ENCODE data around the gene RPA3. TPM values are rescaled to one million over a fixed set of nuclear protein-coding genes. Genes with fewer than 3 reads are reported as not detected.

The RPA3 gene
- total RNA-seq, 1 experiment from 2014 or later, result 87.5 TPM

GRCh38 chr7:7686811-7687508, 31.4 kb downstream of the RPA3 start:
- CTCF ChIA-PET, result no interaction called here
- H3K9me3 ChIP-seq (ENCODE audit: control insufficient read depth in 1 of 2, insufficient read depth in 1 of 2, low read depth in 1 of 2, low read length in 2 of 2), result no peaks in the 10 kb centered on the region
- POLR2A ChIA-PET, result interaction anchor here (1.2 kb wide), 1 partner anchor 9 kb away, joined by 4 read pairs; no protein-coding TSS in a partner anchor
- H4K20me1 ChIP-seq (ENCODE audit: insufficient read depth), result no peaks in the 10 kb centered on the region
- H3K27me3 ChIP-seq (ENCODE audit: insufficient read depth, low read length), result no peaks in the 10 kb centered on the region
- TF ChIP-seq POLR2A (IDR thresholded peaks at IDR 0.05; ENCODE audit: borderline replicate concordance, extremely low read depth, insufficient read depth, insufficient read length), result no peak
- RAD21 ChIA-PET (ENCODE audit: low non-redundant PET in 1 of 2, low total read pairs in 2 of 2, uncharacterized antibody in 2 of 2, unreplicated experiment in 2 of 2), result no interaction called here
- H3K4me3 ChIP-seq (replicated peaks in 1 of 2; ENCODE audit: low read depth in 1 of 2, low read length in 2 of 2), result no peak overlapping the region
- H3K79me2 ChIP-seq (ENCODE audit: insufficient read depth, low read length), result no peaks in the 10 kb centered on the region
- no peaks in the 10 kb centered on the region for H3K9me2 ChIP-seq (ENCODE audit: insufficient read depth)
- no peak overlapping the region for H3K27ac ChIP-seq (ENCODE audit: low read depth, low read length)
- no peak for DNase-seq (ENCODE audit: low read depth, low spot score)
- no TSS peak for BruUV-seq (replicated peaks)
- no peak overlapping the region for H3K4me2 ChIP-seq (ENCODE audit: low read length)
- no peaks in the 10 kb centered on the region for H3K36me3 ChIP-seq (ENCODE audit: control insufficient read depth in 1 of 2, insufficient read depth in 2 of 2, low read length in 2 of 2)
- intact Hi-C loops (cut with micrococcal nuclease), result loop anchor here (10.0 kb wide), 1 partner anchor 348 kb away; no protein-coding TSS in a partner anchor
- H3K4me1 ChIP-seq (ENCODE audit: control insufficient read depth in 1 of 2, insufficient read depth in 2 of 2, low read length in 2 of 2), result no peaks in the 10 kb centered on the region
- no peak for ATAC-seq
- no peak overlapping the region for H2AFZ ChIP-seq (ENCODE audit: low read depth, low read length, poor library complexity, severe bottlenecking)
- no peak overlapping the region for H3K9ac ChIP-seq (ENCODE audit: low read length)

- Histone ChIP-seq H3K4me1 (ENCODE audit: control insufficient read depth in 1 of 2, insufficient read depth in 2 of 2, low read length in 2 of 2) (0 out of 4 replicates have a peak, but pooled peaks cover 0 to 4% of the 10 kb centered on the region in 2 experiments), H3K79me2 (ENCODE audit: insufficient read depth, low read length) (no peaks in the 10 kb centered on the region), H3K4me2 (ENCODE audit: low read length) (no peak overlapping the region), H3K27ac (ENCODE audit: low read depth, low read length) (no peak overlapping the region), H3K4me3 (replicated peaks in 1 of 2; ENCODE audit: low read depth in 1 of 2, low read length in 2 of 2) (no peak overlapping the region), H3K36me3 (ENCODE audit: control insufficient read depth in 1 of 2, insufficient read depth in 2 of 2, low read length in 2 of 2) (no peaks in the 10 kb centered on the region), H3K27me3 (ENCODE audit: insufficient read depth, low read length) (no peaks in the 10 kb centered on the region), H3K9ac (ENCODE audit: low read length) (no peak overlapping the region), H4K20me1 (ENCODE audit: insufficient read depth) (no peaks in the 10 kb centered on the region), H3K9me3 (ENCODE audit: control insufficient read depth in 1 of 2, insufficient read depth in 1 of 2, low read depth in 1 of 2, low read length in 2 of 2) (no peaks in the 10 kb centered on the region), H2AFZ (ENCODE audit: low read depth, low read length, poor library complexity, severe bottlenecking) (no peak overlapping the region), H3K9me2 (ENCODE audit: insufficient read depth) (no peaks in the 10 kb centered on the region)
- RAD21 ChIA-PET (ENCODE audit: low non-redundant PET in 1 of 2, low total read pairs in 2 of 2, uncharacterized antibody in 2 of 2, unreplicated experiment in 2 of 2), result no interaction called here
- intact Hi-C loops (cut with micrococcal nuclease), result loop anchor here (5.0 to 10.0 kb wide), 4 partner anchors 352 to 614 kb away; no protein-coding TSS in a partner anchor
- ATAC-seq (no peak), DNase-seq (ENCODE audit: low read depth, low spot score) (no peak)
- POLR2A ChIA-PET, result no interaction called here
- no TSS peak for BruUV-seq (replicated peaks)
- CTCF ChIA-PET, result interaction anchor here (2.1 kb wide), 1 partner anchor 507 kb away, joined by 13 read pairs; no protein-coding TSS in a partner anchor
- TF ChIP-seq SIN3A (IDR thresholded peaks at IDR 0.05; ENCODE audit: low read depth) (no peak), EGR1 (IDR thresholded peaks at IDR 0.05; ENCODE audit: low read depth) (no peak), ZFX (IDR thresholded peaks at IDR 0.05) (no peak)
Measured at GRCh38 chr7:7682861-7683260, 35.5 kb downstream of the RPA3 start.

Measured in HCT116 (cell line).